GM19397 (cell line): ENCODE data around the gene DTWD2.
"Not testable (repeated sequence)": the region's sequence is repeated elsewhere in the genome, so short reads cannot be mapped to it uniquely, and the experiment has no call there.

ENCODE experiments used
- ATAC-seq: cut with Tn5 transposase; IDR thresholded peaks from one replicate; pipeline ENCODE4 v1.9.1; 2021; ENCODE audit warnings: mild to moderate bottlenecking, moderate library complexity; ENCODE audit not compliant: unreplicated experiment

DTWD2 gene

DNA sequence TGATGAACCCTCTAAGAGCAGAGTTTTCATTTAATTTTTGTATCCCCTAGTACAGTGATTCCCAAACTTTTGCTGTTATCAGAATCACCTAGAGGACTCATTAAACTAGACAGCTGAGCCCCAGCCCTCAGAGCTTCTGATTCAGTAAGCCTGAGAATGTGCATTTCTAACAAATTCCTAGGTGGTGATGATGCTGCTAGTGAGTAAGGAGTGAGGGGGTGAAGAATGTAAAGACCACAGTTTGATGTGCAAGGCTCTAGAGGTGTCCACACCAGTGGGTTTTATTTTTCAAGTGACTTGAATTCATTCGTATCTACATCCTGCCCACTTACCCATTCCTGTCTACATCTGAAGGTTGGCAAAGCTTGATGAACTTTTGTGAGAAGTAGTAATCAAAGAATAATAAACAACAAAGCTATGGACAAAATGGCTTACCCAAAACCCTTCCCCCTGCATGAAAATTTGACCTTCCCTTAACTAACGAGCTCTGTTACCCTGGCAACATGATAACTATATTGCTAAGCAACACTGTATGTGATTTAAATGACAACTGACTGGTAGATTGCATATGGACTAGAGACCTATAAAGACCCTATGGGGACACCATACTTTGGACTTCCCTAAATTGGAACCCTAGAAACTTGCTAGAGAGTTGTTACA is 35.2 kb downstream of the DTWD2 start:
- no peak for ATAC-seq

DNA sequence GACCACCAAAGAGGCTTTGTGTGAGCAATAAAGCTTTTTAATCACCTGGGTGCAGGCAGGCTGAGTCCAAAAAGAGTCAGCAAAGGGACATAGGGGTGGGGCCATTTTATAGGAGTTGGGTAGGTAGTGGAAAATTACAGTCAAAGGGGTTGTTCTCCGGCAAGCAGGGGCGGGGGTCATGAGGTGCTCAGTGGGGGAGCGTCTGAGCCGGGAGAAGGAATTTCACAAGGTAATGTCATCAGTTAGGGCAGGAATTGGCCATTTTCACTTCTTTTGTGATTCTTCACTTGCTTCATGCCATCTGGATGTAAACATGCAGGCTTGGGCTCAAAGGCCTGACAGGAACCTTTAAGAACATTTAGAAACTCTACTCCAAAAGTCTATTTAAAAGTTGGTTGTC is 36.0 kb downstream of the DTWD2 start:
- not testable (repeated sequence) for ATAC-seq

GRCh38 chr5:118950354-118950753 is 38.0 kb downstream of the DTWD2 start:
- not testable (repeated sequence) for ATAC-seq

- ATAC-seq = no peak
These were observed 42.1 kb downstream of the DTWD2 start for GRCh38 chr5:118946138-118946800.

GRCh38 chr5:118937393-118938061 is 50.8 kb downstream of the DTWD2 start:
- ATAC-seq = no peak

DNA sequence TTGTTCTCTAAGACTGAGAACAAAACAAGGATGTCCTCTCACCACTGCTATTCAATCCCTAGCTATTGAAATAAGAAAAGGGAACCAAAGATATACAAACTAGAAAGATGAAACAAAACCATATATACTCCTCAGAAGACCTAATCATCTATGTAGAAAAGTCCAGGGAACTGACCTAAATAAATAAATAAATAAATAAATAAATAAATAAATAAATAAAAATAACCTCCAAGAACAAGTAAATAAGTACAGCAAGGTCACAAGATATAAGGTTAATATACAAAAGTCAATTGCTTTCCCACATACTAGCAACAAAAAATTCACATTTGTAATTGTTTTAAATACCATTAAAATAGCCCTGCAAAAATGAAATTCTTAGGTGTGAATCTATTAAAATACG is 54.6 kb downstream of the DTWD2 start:
- no peak for ATAC-seq

GRCh38 chr5:118931564-118931963 is 56.8 kb downstream of the DTWD2 start:
- no peak for ATAC-seq

DNA sequence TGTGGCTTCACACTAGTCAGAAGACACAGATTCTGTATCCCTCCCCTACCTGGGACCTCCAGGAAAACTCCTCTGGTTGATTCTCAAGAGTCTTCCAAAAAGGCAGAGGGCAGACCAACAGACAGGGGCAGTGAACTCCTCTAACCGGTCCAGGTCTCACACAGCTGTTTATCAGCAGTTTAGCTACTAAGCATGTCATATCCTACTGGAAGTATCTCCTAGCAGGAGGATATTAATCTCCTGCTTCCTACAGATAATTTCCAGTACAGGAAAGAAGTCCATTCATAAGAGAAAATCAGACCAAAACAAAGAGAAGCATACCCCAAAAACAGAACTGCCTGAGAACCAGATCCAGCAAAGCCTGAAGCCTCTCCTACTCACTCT is 64.3 kb downstream of the DTWD2 start:
- no peak for ATAC-seq

GRCh38 chr5:118923295-118924005 is 64.9 kb downstream of the DTWD2 start:
- ATAC-seq = no peak

DNA sequence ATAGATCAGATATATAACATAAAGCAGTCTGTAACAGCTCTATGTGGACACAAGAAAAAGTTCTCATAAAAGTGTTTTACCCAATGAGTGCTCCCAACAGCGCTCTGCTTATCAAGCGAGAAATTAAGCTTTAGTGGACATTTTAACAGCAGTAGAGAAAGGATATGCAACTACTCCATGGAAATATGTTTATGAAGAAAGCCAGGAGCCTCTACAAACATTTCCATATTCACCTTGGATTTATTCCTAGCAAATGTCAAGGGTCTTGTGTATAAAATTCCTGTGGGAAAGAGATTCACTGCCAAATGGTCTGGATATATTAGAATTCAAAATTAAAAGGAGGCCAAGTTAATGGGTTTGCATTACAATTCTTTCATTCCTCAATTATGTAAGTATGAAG is 66.5 kb downstream of the DTWD2 start:
- ATAC-seq = no peak

DNA sequence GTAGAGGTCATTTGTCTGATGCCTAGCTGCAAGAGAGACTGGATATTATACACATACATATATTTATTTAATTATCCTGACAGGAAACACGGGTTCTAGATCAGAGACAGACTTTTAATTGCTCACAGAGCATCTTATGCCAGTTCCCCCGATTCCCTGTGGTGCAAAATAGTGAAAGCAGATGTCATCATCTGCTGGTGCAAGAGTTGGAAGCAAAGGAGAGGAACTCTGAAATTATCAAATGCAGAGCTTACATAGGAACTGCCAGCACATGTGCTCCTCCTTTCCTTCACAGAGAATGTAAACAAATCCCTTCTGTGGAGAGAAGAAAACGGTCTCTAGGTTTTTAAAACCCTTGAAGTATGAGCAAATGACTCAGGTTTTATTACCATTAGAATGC is 69.3 kb downstream of the DTWD2 start:
- no peak for ATAC-seq

GRCh38 chr5:118918232-118918631 is 70.1 kb downstream of the DTWD2 start:
- ATAC-seq = no peak

GRCh38 chr5:118907536-118907935 is 80.8 kb downstream of the DTWD2 start:
- ATAC-seq = not testable (repeated sequence)

DNA sequence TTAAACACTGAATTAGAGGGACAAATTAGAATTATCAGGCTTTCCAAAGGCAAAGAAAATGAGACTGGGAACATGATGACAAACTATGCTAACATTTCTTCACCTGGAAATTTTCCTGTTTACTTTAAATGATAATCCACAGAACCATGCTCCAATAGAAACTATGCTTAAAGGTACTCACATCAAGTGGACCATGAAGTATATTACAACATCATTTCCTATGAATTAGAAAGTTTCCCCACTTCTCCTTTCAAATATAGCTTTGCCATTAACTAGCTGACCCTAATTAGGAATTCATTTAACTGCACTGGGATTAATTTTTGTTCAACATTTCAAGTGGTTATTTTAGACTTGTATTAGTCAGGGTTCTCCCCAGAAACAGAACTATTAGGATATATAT is 81.4 kb downstream of the DTWD2 start:
- no peak for ATAC-seq

GRCh38 chr5:118905196-118905595 is 83.2 kb downstream of the DTWD2 start:
- no peak for ATAC-seq

- no peak for ATAC-seq
These were observed 85.5 kb downstream of the DTWD2 start for GRCh38 chr5:118902656-118903438.

- no peak for ATAC-seq
These were observed 93.6 kb downstream of the DTWD2 start for GRCh38 chr5:118894709-118895108.

- ATAC-seq = peak; percentile 55
These were observed 97.1 kb downstream of the DTWD2 start for GRCh38 chr5:118891252-118891651.

- no peak for ATAC-seq
These were observed 99.2 kb downstream of the DTWD2 start for GRCh38 chr5:118889165-118889564.

- ATAC-seq = no peak
These were observed 99.8 kb downstream of the DTWD2 start for GRCh38 chr5:118888556-118888955.

GRCh38 chr5:118883362-118883761 is 105.0 kb downstream of the DTWD2 start:
- no peak for ATAC-seq
